IMR-90 (cell line): ENCODE measurements around the gene EIF4A3. TPM values are rescaled to one million over a fixed set of nuclear protein-coding genes. Genes with fewer than 3 reads are reported as not detected.

Experiments
- ATAC-seq: fragments of 200-7000 bp; cut with Tn5 transposase; 2 replicates; pipeline ENCODE4 v1.9.1; 2020; ENCODE audit warnings: low read depth, mild to moderate bottlenecking, moderate library complexity
- BruUV-seq: library from RNA; stranded (reverse); fragments of 400-500 nt; replicated peaks from 2 replicates; lab custom pipeline; 2021; lab: Mats Ljungman, UMichigan
- CTCF ChIA-PET: fragments of 300-600 bp; formaldehyde crosslinking; extraction: SDS; loops from one replicate; lab custom pipeline; 2021; ENCODE audit warnings: antibody characterized with exemption; lab: Yijun Ruan, JAX
- POLR2A ChIA-PET: fragments of 300-600 bp; sonication (Branson Sonifier 250); formaldehyde crosslinking; loops from one replicate; lab custom pipeline; 2022; ENCODE audit warnings: antibody characterized with exemption; ENCODE audit not compliant: unreplicated experiment; lab: Charles Lee
- DNase-seq: peaks from one replicate; pipeline ENCODE4 v3.0.0; 2013
- H2AFZ ChIP-seq: replicated peaks from 2 replicates; pipeline ENCODE3; 2013; ENCODE audit warnings: low read length, mild to moderate bottlenecking; ENCODE audit not compliant: poor library complexity
- H2AK5ac ChIP-seq: 2 replicates; pipeline ENCODE4 v1.6.1; 2013; ENCODE audit warnings: low read depth, low read length, inconsistent platforms
- H2AK9ac ChIP-seq: replicated peaks from 2 replicates; pipeline ENCODE3; 2013; ENCODE audit warnings: mild to moderate bottlenecking, low read depth, low read length, moderate library complexity; ENCODE audit not compliant: poor library complexity
- H2BK120ac ChIP-seq: 2 replicates; pipeline ENCODE4 v1.6.1; 2013; ENCODE audit warnings: low read depth, low read length, inconsistent platforms
- H2BK15ac ChIP-seq: 3 replicates; pipeline ENCODE4 v1.6.1; 2013; ENCODE audit warnings: low read depth, low read length, inconsistent platforms
- H2BK20ac ChIP-seq: 2 replicates; pipeline ENCODE4 v1.6.1; 2013; ENCODE audit warnings: low read depth, mild to moderate bottlenecking, inconsistent platforms, low read length, moderate library complexity
- H2BK5ac ChIP-seq: 2 replicates; pipeline ENCODE4 v1.6.1; 2013; ENCODE audit warnings: mild to moderate bottlenecking, low read depth, low read length, inconsistent platforms; ENCODE audit not compliant: poor library complexity, severe bottlenecking
- H3K14ac ChIP-seq: replicated peaks from 2 replicates; pipeline ENCODE4 v1.6.1; 2013; ENCODE audit warnings: low read depth, low read length, inconsistent platforms
- H3K18ac ChIP-seq: 2 replicates; pipeline ENCODE4 v1.6.1; 2013; ENCODE audit warnings: low read depth, low read length, control low read depth
- H3K23ac ChIP-seq: 2 replicates; pipeline ENCODE4 v1.6.1; 2013; ENCODE audit warnings: low read depth, low read length, inconsistent platforms
- H3K27ac ChIP-seq: 2 replicates; pipeline ENCODE4 v1.5.1; 2013; ENCODE audit warnings: mild to moderate bottlenecking, control low read depth, low read length; ENCODE audit not compliant: insufficient read depth
- H3K27me3 ChIP-seq: 2 replicates; pipeline ENCODE4 v1.6.1; 2013; ENCODE audit warnings: low read length; ENCODE audit not compliant: control insufficient read depth, insufficient read depth
- H3K36me3 ChIP-seq: 2 replicates; pipeline ENCODE4 v1.6.1; 2013; ENCODE audit warnings: low read length, mixed read lengths; ENCODE audit not compliant: control insufficient read depth, insufficient read depth
- H3K4ac ChIP-seq: 2 replicates; pipeline ENCODE4 v1.6.1; 2013; ENCODE audit warnings: low read depth, low read length, inconsistent platforms
- H3K4me1 ChIP-seq: 2 replicates; pipeline ENCODE4 v1.6.1; 2013; ENCODE audit warnings: low read length, mixed read lengths; ENCODE audit not compliant: control insufficient read depth, insufficient read depth
- H3K4me2 ChIP-seq: 2 replicates; pipeline ENCODE4 v1.6.1; 2013; ENCODE audit warnings: low read depth, mild to moderate bottlenecking, control low read depth, low read length, moderate library complexity
- H3K4me3 ChIP-seq: 2 replicates; pipeline ENCODE4 v1.5.1; 2013; ENCODE audit warnings: low read depth, mild to moderate bottlenecking, control low read depth, low read length, moderate library complexity; ENCODE audit not compliant: insufficient read depth
- H3K56ac ChIP-seq: 2 replicates; pipeline ENCODE4 v1.6.1; 2013; ENCODE audit warnings: low read length, inconsistent platforms; ENCODE audit not compliant: insufficient read depth; ENCODE audit errors: extremely low read depth
- H3K79me1 ChIP-seq, 2 experiments: 2 replicates each; pipeline ENCODE4 v1.6.1; 2013; ENCODE audit warnings: low read length in 2 of 2, inconsistent platforms in 1 of 2, low read depth in 1 of 2
- H3K9ac ChIP-seq: 2 replicates; pipeline ENCODE4 v1.6.1; 2013; ENCODE audit warnings: low read depth, low read length, control low read depth
- H3K9me1 ChIP-seq: 2 replicates; pipeline ENCODE4 v1.6.1; 2013; ENCODE audit warnings: low read length, inconsistent platforms; ENCODE audit not compliant: insufficient read depth
- H3K9me3 ChIP-seq: 2 replicates; pipeline ENCODE4 v1.6.1; 2013; ENCODE audit warnings: low read length; ENCODE audit not compliant: control insufficient read depth, insufficient read depth
- H4K20me1 ChIP-seq: 2 replicates; pipeline ENCODE4 v1.6.1; 2013; ENCODE audit warnings: low read length, inconsistent platforms; ENCODE audit not compliant: insufficient read depth
- H4K5ac ChIP-seq: 2 replicates; pipeline ENCODE4 v1.6.1; 2013; ENCODE audit warnings: mild to moderate bottlenecking, low read depth, low read length, control low read depth
- H4K8ac ChIP-seq, 2 experiments: 2 replicates each; pipeline ENCODE4 v1.6.1; 2013; ENCODE audit warnings: low read depth in 2 of 2, low read length in 2 of 2, control low read depth in 1 of 2, inconsistent platforms in 1 of 2
- H4K91ac ChIP-seq: 2 replicates; pipeline ENCODE4 v1.6.1; 2013; ENCODE audit warnings: low read depth, low read length, inconsistent platforms; ENCODE audit not compliant: insufficient read depth
- BHLHE40 ChIP-seq: fragments of 150-350 bp; IDR thresholded peaks from 2 replicates; pipeline ENCODE4 v1.6.1; 2016; ENCODE audit warnings: mild to moderate bottlenecking, low read depth, low read length
- FOS ChIP-seq: fragments of 150-350 bp; IDR thresholded peaks from 2 replicates; pipeline ENCODE4 v1.6.1; 2016; ENCODE audit warnings: low read depth, low read length
- MAZ ChIP-seq: IDR thresholded peaks from 2 replicates; pipeline ENCODE4 v1.6.1; 2012; ENCODE audit warnings: low read depth, mild to moderate bottlenecking, low read length, improper control_type of control experiment, moderate library complexity, borderline replicate concordance
- MXI1 ChIP-seq: IDR thresholded peaks from 2 replicates; pipeline ENCODE4 v1.6.1; 2012; ENCODE audit warnings: low read depth, mild to moderate bottlenecking, low read length, moderate library complexity, borderline replicate concordance
- RAD21 ChIP-seq: IDR thresholded peaks from 2 replicates; pipeline ENCODE4 v1.6.1; 2012; ENCODE audit warnings: low read length, improper control_type of control experiment
- RFX5 ChIP-seq: IDR thresholded peaks from 2 replicates; pipeline ENCODE4 v1.8.0; 2012; ENCODE audit warnings: low read depth, mild to moderate bottlenecking, low read length, moderate library complexity
- SMC3 ChIP-seq: fragments of 150-350 bp; IDR thresholded peaks from 2 replicates; pipeline ENCODE4 v1.6.1; 2016; ENCODE audit warnings: low read depth, mild to moderate bottlenecking, antibody characterized with exemption, low read length, moderate library complexity
- WGBS, 2 experiments: methylation state at CpG; one replicate each; pipeline versions ENCODE4 v1.1.5 to v1.1.7; 2013; ENCODE audit warnings: missing lambda C conversion rate in 2 of 2; ENCODE audit not compliant: insufficient read length in 1 of 2; ENCODE audit errors: extremely low coverage in 2 of 2; 5-methylcytosine and 5-hydroxymethylcytosine counted together
- dilution Hi-C: fragments of 300-500 bp; cut with HindIII; formaldehyde crosslinking; loops from one replicate; pipeline ENCODE4 v1.14.3; 2018; ENCODE audit warnings: low sequenced_read_pairs; ENCODE audit not compliant: unreplicated experiment
- in situ Hi-C: fragments of 300-500 bp; cut with MboI; formaldehyde crosslinking; loops from 3 replicates; pipeline ENCODE4 v1.14.3; 2019; ENCODE audit warnings: low sequenced_read_pairs, inconsistent platforms, mixed read lengths
- intact Hi-C: fragments of 100-400 bp; cut with micrococcal nuclease; formaldehyde crosslinking; loops from 2 replicates; pipeline ENCODE4 v1.10.0; 2022
- polyA plus RNA-seq, 3 experiments: library from polyadenylated mRNA; depleted of rRNA; stranded (reverse); fragments of >200 nt; gene quantifications; 2 replicates each; pipeline ENCODE4 v1.2.3, GENCODE V29; 2012; ENCODE audit warnings: low replicate concordance in 1 of 3
- total RNA-seq: library from RNA; depleted of rRNA; stranded (reverse); fragments of >200 nt; gene quantifications from 2 replicates; pipeline ENCODE4 v1.2.3, GENCODE V29; 2012

Gene EIF4A3
- total and polyA plus RNA-seq, 2 of the 4 experiments (the other 2 are of a cell fraction): 85.3 to 97.1 TPM

DNA sequence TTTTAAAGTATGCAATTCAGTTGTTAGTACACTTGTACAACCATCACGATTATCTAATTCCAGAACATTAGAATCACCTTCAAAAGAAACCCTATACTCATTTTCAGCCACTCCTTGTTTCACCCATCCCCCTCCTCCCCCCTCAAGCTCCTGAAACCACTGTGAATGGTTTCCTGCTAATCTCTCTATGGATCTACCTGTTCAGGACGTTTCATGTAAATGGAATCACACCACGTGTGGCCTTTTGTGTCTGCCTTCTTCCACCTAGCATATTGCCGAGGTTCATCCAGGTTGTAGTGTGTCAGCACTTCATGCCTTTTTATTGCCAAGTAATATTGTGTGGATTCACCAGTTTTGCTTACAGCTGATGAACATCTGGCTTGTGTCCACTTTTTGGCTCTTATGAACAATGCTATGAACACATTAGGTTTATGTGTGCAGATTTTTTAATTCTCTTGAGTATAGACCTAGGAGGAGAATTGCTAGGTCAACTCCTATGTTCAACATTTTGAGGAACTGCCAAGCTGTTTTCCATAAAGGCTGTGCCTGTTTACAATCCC lies 17.8 kb downstream of the EIF4A3 start:
- Histone ChIP-seq H3K14ac (no peak overlapping the region), H3K56ac (no peak overlapping the region), H2AK9ac (no peak overlapping the region), H4K20me1 (no peaks in the 10 kb centered on the region), H2AK5ac (no peak overlapping the region), H2BK15ac (no peak overlapping the region), H3K9ac (no peak overlapping the region), H3K4me3 (no peak overlapping the region), H4K5ac (no peak overlapping the region), H2BK20ac (no peak overlapping the region), H3K18ac (no peak overlapping the region), H2AFZ (no peak overlapping the region), H3K36me3 (peaks cover 11% of the 10 kb centered on the region), H3K27ac (no peak overlapping the region), H3K9me1 (peaks cover 4% of the 10 kb centered on the region; the same call in 1 of the 2 replicates), H4K8ac (no peak overlapping the region), H3K4me1 (peaks cover 6% of the 10 kb centered on the region), H4K91ac (no peak overlapping the region), H3K9me3 (no peaks in the 10 kb centered on the region), H3K27me3 (0 out of 2 replicates have a peak, but pooled peaks cover 2% of the 10 kb centered on the region), H3K4ac (no peak overlapping the region), H2BK120ac (no peak overlapping the region), H3K4me2 (no peak overlapping the region), H3K23ac (no peak overlapping the region), H3K79me1 (no peaks in the 10 kb centered on the region), H2BK5ac (no peak overlapping the region)
- TF ChIP-seq FOS (no peak), BHLHE40 (no peak), MXI1 (no peak), RFX5 (no peak), RAD21 (no peak), SMC3 (no peak), MAZ (no peak)
- CTCF ChIA-PET: interaction anchor here (1.2 kb wide), 1 partner anchor 46 kb away, joined by 3 read pairs; no protein-coding TSS in a partner anchor
- 40% methylated on average over 1 of the region's 4 CpGs; no CpG with 5 or more reads in 1 of the 2 experiments for whole genome bisulfite sequencing, 2 experiments
- POLR2A ChIA-PET: no interaction called here
- DNase-seq (no peak), ATAC-seq (no peak)
- in situ Hi-C loops: no loop called here
- dilution Hi-C loops: no loop called here
- BruUV-seq: no TSS peak
- intact Hi-C loops: no loop called here
